Esophagus squamous epithelium (tissue), 5 donors: ENCODE data around the gene TPD52L2. TPM values are rescaled to one million over a fixed set of nuclear protein-coding genes. Genes with fewer than 3 reads are reported as not detected.
"Not testable (repeated sequence)": the region's sequence is repeated elsewhere in the genome, so short reads cannot be mapped to it uniquely, and the experiment has no call there.

Source experiments
- DNase-seq: peaks from one replicate; lab custom pipeline; 2025; lab: John Stamatoyannopoulos, UW
- H3K27ac ChIP-seq, 4 donors: fragments of 200-600 bp; sonication (generic); one replicate each; pipeline ENCODE4 v1.5.1; 2016 to 2019; ENCODE audit warnings: mild to moderate bottlenecking in 1 of 4
- H3K27me3 ChIP-seq, 4 donors: fragments of 200-600 bp; sonication (generic); 1 replicate in 3 of 4; 2 replicates in 1 of 4; pipeline versions ENCODE4 v1.5.1 to v1.6.0; 2017 to 2021; ENCODE audit warnings: antibody characterized with exemption in 1 of 4
- H3K36me3 ChIP-seq, 3 donors: fragments of 200-600 bp; sonication (generic); one replicate each; pipeline ENCODE4 v1.5.1; 2016 to 2019
- H3K4me1 ChIP-seq, 3 donors: fragments of 200-600 bp; sonication (generic); one replicate each; pipeline ENCODE4 v1.5.1; 2017 to 2019
- H3K4me3 ChIP-seq, 4 donors: fragments of 200-600 bp; sonication (generic); 1 replicate in 3 of 4; 2 replicates in 1 of 4; pipeline ENCODE4 v1.5.1; 2016 to 2019; ENCODE audit warnings: mild to moderate bottlenecking in 2 of 4, moderate library complexity in 1 of 4
- H3K9me3 ChIP-seq, 3 donors: fragments of 200-600 bp; sonication (generic); one replicate each; pipeline ENCODE4 v1.5.1; 2016 to 2019
- POLR2A ChIP-seq, 4 donors: fragments of 450-650 bp; IDR thresholded peaks; one replicate each; pipeline ENCODE4 v1.6.1; 2017; ENCODE audit warnings: antibody characterized with exemption in 4 of 4, mild to moderate bottlenecking in 4 of 4, moderate library complexity in 3 of 4
- WGBS, 2 donors: methylation state at CpG; one replicate each; pipeline ENCODE4 v1.1.5; 2018; 5-methylcytosine and 5-hydroxymethylcytosine counted together
- intact Hi-C: fragments of 100-400 bp; cut with DNase I; formaldehyde crosslinking; loops from one replicate; pipeline ENCODE4 v1.15.0; 2022
- total RNA-seq, 4 donors: library from RNA; depleted of rRNA; stranded (reverse); fragments of >200 nt; gene quantifications; one replicate each; pipeline ENCODE4 v1.1.0, GENCODE V29; 2016
- TF ChIP-seq, protein P1 (sequence below), 6 experiments: fragments of 450-650 bp in 4 of 6; fragments of 200-600 bp in 2 of 6; sonication (generic) in 2 of 6; IDR thresholded peaks; one replicate each; pipeline ENCODE4 v1.5.1; 2016 to 2019; ENCODE audit warnings: antibody characterized with exemption in 6 of 6, mild to moderate bottlenecking in 4 of 6, moderate library complexity in 4 of 6
- donor health status: DM: yes; HTN: yes; CAD: no.

Gene TPD52L2
- total RNA-seq, 4 donors from 2014 or later = 97.1 to 124 (median 116) TPM

DNA sequence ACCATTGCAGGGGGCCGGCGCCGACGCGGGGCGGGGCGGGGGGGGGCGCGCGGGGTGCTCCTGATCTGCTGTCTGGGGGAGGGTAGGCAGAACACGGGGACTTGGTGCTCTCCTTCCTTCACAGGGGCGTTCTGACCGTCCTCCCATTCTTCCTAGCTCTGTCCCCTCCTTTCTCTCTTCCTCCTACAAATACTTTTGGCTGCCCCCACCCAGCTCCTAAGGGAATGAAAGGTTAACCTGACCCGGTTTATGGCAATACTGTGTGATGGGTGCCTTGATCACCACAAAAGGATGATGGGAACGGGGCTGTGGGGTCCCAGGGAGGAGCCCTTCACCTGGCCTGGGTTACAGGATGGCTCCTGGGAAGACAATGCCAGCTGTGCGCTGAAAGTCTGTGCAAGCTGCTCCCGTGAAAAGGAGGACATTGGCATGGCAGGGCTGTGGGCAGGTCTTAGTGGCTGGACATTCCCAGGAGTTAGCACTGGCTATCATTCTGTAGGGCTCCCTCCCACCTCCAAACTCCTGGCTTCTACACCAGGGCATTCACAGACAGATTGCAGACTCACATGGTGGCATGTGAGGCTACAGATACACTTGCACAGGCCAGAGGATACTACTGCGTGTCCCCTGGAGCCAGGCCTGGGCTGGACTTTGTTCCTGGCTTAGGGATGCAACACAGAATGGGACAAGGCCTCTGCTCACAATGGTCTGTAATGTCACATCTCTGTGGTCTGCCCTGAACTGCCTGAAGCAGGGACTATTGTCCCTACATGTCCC lies 1.9 kb upstream of the TPD52L2 start:
- peaks cover 0 to 34% (median 10%) of the 10 kb centered on the region in 3 donors for H3K36me3 ChIP-seq
- intact Hi-C loops = no loop called here

DNA sequence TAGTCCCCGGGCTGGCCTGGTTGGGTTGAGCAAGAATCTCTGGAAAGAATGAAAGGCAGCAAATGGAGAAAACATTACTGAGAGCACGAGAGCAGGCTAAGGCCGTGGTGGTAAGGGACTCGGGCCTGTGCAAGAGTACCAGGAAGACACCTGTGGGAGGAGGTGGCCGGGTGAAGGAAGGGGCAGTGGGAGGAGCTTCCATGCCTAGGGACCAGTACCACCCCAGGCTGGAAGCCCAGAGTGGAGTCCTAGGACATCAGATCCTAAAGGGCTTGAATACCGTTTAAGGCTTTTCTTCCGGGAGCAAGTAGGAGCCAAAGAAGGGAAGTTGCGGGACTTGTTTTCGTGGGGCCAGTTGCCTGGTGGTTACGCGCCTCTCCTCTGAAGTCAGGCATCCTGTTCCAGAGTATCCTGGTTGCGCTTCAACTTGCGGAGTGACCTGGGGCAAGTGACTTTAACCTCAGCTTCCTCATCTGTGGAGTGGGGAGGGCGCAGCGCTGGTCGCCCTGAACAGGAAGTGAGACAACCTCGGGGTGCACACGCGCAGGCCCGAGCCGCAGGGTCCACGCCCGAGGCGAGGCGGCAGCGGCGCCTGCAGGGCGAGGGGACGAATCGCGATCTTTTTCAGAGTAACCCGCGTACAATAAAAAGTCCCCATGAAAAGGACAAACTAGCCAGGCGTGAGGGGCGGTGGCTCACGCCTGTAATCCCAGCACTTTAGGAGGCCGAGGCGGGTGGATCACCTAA lies 1.1 kb upstream of the TPD52L2 start:
- 0 to 8% methylated on average over 9 to 10 of the region's 38 CpGs for WGBS, 2 donors
- intact Hi-C loops = no loop called here
- H3K36me3 ChIP-seq = peaks cover 0 to 41% (median 14%) of the 10 kb centered on the region in 3 donors
- peak in 1 of 4 donors; percentile 46 for TF ChIP-seq POLR2A (IDR thresholded peaks at IDR 0.05)
- TF ChIP-seq, protein P1, sequence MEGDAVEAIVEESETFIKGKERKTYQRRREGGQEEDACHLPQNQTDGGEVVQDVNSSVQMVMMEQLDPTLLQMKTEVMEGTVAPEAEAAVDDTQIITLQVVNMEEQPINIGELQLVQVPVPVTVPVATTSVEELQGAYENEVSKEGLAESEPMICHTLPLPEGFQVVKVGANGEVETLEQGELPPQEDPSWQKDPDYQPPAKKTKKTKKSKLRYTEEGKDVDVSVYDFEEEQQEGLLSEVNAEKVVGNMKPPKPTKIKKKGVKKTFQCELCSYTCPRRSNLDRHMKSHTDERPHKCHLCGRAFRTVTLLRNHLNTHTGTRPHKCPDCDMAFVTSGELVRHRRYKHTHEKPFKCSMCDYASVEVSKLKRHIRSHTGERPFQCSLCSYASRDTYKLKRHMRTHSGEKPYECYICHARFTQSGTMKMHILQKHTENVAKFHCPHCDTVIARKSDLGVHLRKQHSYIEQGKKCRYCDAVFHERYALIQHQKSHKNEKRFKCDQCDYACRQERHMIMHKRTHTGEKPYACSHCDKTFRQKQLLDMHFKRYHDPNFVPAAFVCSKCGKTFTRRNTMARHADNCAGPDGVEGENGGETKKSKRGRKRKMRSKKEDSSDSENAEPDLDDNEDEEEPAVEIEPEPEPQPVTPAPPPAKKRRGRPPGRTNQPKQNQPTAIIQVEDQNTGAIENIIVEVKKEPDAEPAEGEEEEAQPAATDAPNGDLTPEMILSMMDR (IDR thresholded peaks at IDR 0.05) = peak; percentile 52 to 74 (median 62)
- peak overlapping the region; percentile 82 to 98 (median 96) for H3K4me3 ChIP-seq
- H3K4me1 ChIP-seq = peaks cover 23 to 63% (median 36%) of the 10 kb centered on the region in 3 donors
- H3K27me3 ChIP-seq = no peaks in the 10 kb centered on the region
- no peaks in the 10 kb centered on the region for H3K9me3 ChIP-seq
- peak; percentile 64 for DNase-seq
- H3K27ac ChIP-seq = peak overlapping the region; percentile 97 to 100 (median 98)

More for the DNA sequence above, 1.9 kb upstream of the TPD52L2 start:
- H3K4me3 ChIP-seq = peak overlapping the region; percentile 82 to 98 (median 96)
- H3K9me3 ChIP-seq = no peaks in the 10 kb centered on the region
- H3K27ac ChIP-seq = peak overlapping the region; percentile 97 to 100 (median 98)
- no peak for DNase-seq
- peaks cover 0 to 6% (median 0%) of the 10 kb centered on the region in 4 donors for H3K27me3 ChIP-seq
- H3K4me1 ChIP-seq = peaks cover 29 to 68% (median 44%) of the 10 kb centered on the region in 3 donors
- TF ChIP-seq, protein P1 (IDR thresholded peaks at IDR 0.05) = no peak
- TF ChIP-seq POLR2A (IDR thresholded peaks at IDR 0.05) = no peak
- WGBS, 2 donors = 65 to 90% methylated on average over 3 to 5 of the region's 18 CpGs

- H3K4me3 ChIP-seq = peak overlapping the region; percentile 82 to 98 (median 96)
- WGBS, 2 donors = 0% methylated on average over 24 to 25 of the region's 25 CpGs
- H3K27me3 ChIP-seq = no peaks in the 10 kb centered on the region
- intact Hi-C loops = no loop called here
- peak overlapping the region; percentile 97 to 100 (median 98) for H3K27ac ChIP-seq
- DNase-seq = no peak
- H3K4me1 ChIP-seq = peaks cover 23 to 57% (median 32%) of the 10 kb centered on the region in 3 donors
- TF ChIP-seq, protein P1 (IDR thresholded peaks at IDR 0.05) = no peak
- no peak for TF ChIP-seq POLR2A (IDR thresholded peaks at IDR 0.05)
- peaks cover 0 to 47% (median 18%) of the 10 kb centered on the region in 3 donors for H3K36me3 ChIP-seq
- H3K9me3 ChIP-seq = no peaks in the 10 kb centered on the region
These were observed 509 bp upstream of the TPD52L2 start for GRCh38 chr20:63864545-63864977.

GRCh38 chr20:63867042-63867441 lies 2.0 kb downstream of the TPD52L2 start:
- WGBS, 2 donors = 88 to 95% methylated on average over 11 of the region's 13 CpGs
- peak overlapping the region in 1 of 4 donors; percentile 6 for H3K27ac ChIP-seq
- H3K27me3 ChIP-seq, DNase-seq, H3K4me3 ChIP-seq, intact Hi-C loops, H3K9me3 ChIP-seq: not testable (repeated sequence)
- peaks cover 23 to 56% (median 32%) of the 10 kb centered on the region in 3 donors for H3K4me1 ChIP-seq
- peaks cover 0 to 58% (median 25%) of the 10 kb centered on the region in 3 donors for H3K36me3 ChIP-seq

GRCh38 chr20:63868264-63868663 lies 3.2 kb downstream of the TPD52L2 start:
- intact Hi-C loops = no loop called here
- no peaks in the 10 kb centered on the region for H3K9me3 ChIP-seq
- peaks cover 19 to 57% (median 32%) of the 10 kb centered on the region in 3 donors for H3K4me1 ChIP-seq
- 89 to 90% methylated on average over 5 of the region's 5 CpGs for WGBS, 2 donors
- H3K36me3 ChIP-seq = peaks cover 5 to 58% (median 25%) of the 10 kb centered on the region in 3 donors
- no peak overlapping the region for H3K4me3 ChIP-seq
- TF ChIP-seq, protein P1 (IDR thresholded peaks at IDR 0.05) = no peak
- no peak for TF ChIP-seq POLR2A (IDR thresholded peaks at IDR 0.05)
- H3K27ac ChIP-seq = no peak overlapping the region
- H3K27me3 ChIP-seq = no peaks in the 10 kb centered on the region
- DNase-seq = no peak
